Mucosa of gallbladder (tissue), 1 donor: ENCODE data around the gene GABBR2. TPM values are rescaled to one million over a fixed set of nuclear protein-coding genes. Genes with fewer than 3 reads are reported as not detected.

ENCODE experiments used
- DNase-seq: peaks from one replicate; pipeline ENCODE4 v3.0.0-alpha.2; 2020; ENCODE audit warnings: low spot score
- total RNA-seq: library from RNA; stranded (reverse); gene quantifications from one replicate; pipeline ENCODE4 v1.2.1, GENCODE V29; 2021
- donor health status: DM: no; HTN: no; CAD: no.

GABBR2 gene
- total RNA-seq, 1 donor from 2014 or later: 0.29 TPM

DNA sequence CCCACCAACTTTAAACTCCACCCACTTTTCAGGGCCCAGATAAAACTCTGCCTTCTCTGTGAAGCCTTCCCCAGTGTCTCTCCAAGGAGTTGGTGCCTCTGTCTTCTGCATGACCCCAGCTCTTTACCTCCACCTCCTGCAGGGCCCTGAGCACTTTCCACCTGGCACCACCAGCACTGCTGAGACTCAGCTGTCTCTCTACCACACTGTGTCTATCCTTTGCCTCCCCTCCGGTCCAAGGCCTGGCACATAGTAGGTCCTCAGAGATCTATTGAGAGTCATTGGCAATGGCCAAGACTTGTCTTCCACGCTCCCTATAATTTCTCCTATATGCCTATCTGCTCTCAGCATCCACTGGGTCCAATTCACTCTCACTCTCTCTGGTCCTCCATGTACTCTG lies 12.9 kb upstream of the GABBR2 start:
- DNase-seq: no peak

DNA sequence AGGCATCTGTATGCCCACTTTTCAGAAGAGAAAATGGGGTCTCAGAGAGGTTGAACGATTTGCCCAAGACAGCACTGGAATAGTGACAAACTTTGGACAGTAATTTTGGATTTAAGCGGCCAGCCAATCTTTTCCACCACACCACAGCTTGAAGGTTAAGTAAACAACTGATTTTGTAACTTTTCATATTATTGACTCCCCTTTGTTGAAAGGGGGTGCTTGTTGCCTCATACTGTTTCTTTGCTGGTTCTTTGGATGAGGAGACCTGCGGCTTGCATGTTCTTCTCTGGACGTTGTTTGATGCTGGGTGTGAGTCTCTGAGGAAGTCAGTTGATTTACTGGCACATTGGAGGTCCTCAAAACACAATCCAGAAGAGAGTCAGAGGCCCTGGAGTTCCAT lies 11.7 kb upstream of the GABBR2 start:
- DNase-seq: no peak

DNA sequence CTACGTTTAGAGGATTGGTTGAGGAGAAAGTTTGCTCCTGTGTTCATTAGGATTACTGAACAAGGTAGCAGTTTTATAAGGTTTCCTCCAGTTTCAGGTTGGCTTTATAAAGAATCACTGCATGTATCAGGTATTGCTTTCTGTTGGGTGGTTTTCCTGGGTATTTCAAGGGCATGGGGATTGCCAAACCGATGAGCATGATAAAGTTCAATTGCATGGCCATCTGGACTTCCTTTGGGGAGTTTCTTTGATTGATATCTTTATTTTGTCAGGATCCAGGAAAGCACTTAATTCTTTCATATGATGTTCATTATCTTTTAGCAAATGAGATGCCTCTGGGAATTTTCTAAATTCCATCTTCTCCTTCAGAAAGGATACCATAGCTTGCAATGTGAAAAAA lies 10.3 kb upstream of the GABBR2 start:
- no peak for DNase-seq

DNA sequence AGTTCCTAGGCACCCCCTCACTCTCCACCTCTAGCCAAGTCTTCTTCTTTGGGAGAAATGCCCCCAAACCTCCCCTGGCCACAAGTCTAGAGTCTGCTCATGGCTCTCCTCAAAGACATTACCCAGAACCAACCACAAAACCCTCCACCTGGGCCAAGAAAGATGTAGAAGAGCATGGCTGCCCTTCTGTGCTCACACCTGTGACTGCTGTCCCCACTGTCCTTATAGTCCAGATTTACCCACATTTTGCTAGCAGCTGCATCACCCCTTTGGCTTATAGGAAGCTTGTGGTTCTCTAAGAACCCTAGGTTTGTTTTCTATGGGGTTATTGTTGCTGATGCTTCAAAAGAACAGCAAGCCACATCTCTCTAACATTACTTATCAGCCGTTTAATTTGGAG lies 6.1 kb upstream of the GABBR2 start:
- DNase-seq: no peak

DNA sequence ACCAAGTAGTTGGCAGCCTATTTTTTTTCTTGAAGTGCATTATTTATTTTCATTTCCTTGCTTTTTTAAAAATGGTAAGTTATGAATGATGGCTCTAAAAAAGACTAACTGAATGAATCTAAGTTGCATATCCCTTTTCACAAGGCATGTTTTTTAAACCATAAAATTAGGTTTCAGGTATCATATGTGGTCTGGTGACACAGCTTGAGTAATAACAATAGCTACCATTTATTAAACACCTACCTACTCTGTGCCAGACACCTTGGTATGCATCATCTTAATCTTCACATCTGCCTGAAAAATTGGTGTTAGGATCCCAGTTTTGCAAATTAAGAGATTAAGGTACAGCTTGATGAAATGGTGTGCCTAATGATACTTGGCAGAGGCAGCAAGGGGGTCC lies 4.3 kb upstream of the GABBR2 start:
- DNase-seq: no peak

DNA sequence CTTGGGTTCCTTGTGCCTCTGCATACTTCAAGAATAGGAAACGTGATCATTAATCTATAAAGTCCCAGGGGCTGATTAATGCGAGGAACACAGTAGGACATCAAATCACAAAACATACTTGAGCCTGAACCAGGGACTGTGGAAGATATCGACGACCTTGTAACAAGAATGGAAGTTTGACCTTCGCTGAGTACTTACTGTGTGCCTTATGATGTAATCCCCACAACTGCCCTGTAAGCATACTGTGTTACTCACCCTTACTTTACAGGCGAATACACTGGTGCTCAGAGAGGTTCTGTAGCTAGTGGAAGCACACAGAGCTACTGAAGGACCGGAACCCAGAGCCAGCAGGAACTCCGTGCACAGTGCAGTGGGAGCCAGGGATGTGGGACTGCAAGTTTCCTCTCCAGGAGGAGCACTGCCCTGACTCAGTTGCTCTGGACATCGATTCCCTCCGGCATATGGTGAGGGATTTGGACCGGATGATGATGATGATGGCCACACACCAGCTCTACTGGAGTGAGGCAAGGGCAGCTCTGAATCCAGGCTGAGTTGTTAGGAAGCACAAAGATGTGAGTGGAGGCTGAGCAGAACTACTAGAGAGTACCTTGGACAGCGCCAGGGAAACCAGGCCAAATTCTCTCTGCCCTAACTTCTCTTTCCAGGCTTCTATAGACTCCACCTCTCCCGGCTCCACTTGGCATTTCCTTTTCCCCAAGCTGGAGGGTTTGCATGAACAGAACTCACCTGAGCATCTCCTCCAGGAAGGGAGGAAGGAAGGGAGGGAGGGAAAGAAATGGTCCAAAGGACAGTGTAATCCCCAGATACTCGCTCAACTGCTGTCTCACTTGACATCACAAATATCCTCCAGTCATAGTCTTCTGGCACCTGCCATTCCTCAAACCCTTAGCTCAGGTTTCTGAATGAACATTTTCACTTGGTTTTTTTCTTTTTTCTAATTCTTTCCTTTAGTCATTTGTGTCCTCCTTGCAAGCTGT lies 1.5 kb upstream of the GABBR2 start:
- no peak for DNase-seq

DNA sequence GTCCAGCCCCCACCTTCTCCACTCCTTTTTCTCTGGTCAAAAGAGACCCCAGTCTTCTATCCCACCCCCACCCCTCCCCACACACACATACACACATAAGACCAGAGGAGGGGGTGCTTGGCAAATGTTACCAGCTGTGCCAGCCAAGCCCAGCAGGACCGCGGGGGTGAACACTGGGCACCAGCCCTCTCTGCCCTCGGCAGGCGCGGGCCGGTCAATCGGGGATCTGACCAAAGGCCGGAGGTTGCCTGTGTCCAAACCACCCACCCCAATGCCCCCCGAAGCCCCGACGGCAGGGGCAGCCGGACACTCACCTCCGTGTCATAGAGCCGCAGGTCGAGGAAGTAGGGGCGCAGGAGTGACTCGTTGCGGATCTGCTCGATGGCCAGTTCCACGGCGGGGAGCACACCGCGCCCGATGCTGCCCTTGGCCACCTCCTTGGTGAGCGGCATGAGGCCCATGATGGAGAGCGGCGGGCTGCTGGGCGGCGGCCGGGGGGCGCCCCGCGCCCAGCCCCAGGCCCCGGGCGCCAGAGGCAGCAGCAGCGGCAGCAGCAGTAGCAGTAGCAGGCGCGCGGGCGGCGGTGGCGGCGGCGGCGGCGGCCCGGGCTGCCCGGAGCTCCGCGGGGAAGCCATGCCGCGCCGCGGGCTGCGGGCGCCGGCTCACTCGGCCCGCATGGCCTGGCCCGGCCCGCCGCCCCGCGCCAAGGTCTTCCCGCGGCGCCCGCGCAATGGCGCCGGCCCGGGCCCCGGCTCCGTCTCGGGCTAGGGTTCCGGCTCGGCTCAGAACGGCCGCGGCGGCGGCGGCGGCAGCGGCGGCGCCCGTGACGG lies 417 bp downstream of the GABBR2 start:
- no peak for DNase-seq

DNA sequence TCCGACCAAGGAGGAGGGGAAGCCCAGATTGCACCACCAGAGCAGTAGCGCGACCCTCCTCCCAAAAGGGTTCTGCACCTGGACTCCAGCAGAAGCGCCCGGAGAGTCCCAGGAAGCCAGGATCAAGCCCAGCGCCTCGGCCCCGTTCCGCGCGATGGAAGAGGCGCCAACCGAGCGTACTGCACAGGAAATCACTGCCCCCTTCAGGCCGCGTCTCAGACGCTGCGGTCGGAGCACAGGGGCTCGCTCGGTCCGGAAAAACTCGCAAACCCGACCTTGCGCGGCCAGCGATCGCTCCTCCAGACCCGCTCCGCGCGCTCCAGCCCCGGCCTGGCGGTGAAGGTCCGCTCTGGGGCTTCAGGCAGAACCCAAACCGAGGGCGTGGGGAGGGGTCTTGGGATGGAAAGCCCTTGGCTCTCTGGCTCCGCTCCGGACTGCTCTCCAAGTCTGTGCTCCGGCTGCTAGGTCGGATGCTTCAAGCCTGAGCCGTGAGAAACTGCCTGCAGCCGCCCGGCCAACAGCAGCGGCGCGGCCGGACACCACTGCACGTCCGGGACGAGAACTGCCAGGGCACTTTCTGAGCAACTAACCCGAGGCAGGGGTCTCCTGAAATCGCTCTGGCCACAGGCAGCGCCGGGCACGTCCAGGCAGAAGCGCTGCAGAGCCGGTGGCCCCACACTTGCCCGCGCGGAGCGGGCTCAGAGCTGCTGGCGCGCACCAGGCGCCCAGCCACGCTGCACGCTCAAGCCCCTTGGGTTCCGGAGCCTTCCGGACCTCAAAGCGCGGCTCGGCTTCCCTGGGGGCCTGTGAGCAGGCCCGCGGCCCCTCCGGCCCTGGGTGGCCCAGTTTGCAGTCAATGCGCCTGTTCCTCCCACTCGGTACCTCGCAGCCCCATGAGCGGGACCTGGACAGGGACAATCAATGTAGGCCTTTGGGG lies 1.3 kb downstream of the GABBR2 start:
- peak; percentile 15 for DNase-seq

DNA sequence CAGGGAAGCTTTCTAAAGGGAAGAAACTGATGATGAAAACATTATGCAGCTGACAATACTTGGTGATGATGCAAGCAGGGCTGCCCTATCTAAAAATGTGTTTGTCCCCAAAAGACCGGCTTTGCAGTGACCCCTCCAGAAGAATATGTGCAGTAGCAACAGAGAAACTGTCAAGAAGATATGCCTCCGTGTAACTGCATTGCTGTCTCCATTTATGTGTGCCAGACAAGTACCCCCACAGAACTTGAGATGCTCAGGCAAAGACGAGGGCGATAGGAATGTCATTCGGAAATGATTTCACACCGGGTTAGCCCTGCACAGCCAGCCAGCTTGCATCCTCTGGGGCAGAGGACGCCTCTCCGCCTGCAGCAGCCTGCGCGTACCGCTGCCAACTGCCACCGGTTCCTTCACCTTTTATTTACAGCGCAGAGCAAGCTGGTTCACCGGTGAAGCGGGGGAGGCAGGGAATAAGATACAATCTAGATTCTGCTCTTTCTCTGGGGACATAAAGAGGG lies 2.0 kb downstream of the GABBR2 start:
- no peak for DNase-seq

DNA sequence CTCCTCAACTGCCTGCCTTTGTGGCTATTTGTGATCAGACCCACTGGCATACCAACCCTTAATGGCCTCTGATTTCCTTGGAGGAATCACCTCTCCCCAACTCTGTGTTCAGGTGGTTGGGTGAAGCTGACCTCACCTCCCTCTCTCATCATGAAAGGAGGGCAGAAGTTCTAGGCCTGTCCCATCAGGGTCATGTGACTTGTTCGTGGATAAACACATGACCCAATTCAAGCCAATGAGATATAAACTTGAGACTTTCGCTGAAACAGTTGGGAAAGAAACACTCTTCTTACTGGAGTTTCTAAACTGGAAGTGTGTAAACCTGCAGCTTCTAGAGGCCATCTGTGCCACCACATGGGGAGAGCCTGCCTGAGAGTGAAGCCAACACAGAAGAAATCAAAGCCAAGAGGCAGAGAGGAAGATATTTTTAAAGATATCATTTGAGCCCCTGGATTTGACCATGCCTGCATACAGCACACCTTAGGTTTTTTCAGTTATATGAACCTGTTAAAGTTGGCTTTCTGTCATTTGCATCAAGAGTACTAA lies 5.8 kb downstream of the GABBR2 start:
- no peak for DNase-seq

DNA sequence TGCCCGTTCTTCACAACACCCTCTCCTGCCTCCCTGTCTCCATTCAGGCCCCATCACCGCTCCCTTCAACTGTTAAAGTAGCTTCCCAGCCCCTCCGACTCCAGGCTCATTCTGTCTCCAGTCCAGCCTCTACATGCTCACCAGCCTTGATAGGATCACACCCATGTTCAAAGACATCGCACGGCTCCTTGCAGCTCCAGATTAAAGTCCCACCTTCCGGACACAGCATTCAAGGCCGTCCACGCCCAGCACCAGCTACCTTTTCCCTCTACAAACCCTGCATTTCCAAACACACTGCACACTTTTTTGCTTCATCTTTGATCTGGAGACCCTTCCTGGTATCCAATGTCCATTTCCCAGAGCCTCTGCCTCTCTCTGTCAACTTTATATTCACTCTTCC lies 6.4 kb downstream of the GABBR2 start:
- no peak for DNase-seq

DNA sequence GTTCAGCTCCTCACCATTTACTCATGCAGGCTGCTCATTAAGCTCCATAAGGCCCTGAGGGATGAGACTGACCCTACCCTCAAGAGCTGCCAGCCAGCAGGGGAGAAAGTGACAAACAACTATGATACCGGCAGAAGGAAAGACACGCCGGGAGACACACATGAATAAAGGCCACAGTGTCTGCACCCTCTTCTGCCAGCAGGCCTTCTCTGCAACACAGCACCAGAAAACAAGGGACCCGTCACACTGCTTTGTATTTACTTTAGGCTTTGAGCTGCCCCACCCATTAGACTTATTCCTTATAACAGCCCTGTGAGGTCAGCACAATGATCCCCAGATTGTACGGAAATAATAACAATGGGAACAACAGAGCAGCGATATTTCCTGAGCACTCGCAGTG lies 7.2 kb downstream of the GABBR2 start:
- DNase-seq: no peak

DNA sequence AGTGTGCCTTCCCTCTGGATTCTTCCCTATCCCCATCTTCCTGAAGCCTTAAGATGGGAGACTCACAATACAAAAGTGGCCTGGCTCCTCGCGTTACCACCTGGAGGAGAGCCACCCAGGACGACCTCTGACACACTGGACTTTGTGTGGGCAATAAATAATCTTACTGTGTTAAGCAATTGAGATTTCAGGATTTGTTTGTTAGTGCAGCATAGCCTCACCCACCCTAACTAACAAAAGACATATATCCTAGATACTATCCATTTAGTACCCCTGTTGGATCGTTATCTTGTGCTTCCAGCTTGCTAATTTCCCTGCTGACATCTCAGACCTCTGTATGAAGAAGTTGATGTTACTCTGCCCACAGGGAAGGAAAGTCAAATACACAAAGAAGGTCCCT lies 7.9 kb downstream of the GABBR2 start:
- no peak for DNase-seq

DNA sequence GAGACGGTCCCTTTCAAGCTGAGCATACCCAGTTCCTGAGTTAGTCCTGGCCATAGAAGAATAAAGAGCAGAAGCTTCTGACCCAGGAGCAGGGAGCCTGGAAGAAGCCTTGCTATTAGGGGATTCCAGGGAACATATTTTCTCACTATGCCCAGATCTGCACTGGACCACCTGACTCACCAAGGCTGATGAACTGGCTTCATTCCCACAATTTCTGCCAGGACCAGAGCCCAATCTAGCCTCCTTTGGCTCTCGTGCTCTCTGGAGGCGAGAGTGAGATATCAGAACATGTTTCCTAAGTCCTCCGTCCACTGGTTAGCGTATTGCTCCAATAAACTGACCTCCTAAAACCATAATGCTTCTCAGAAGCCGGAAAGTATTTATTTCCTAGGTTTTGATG lies 9.9 kb downstream of the GABBR2 start:
- no peak for DNase-seq

DNA sequence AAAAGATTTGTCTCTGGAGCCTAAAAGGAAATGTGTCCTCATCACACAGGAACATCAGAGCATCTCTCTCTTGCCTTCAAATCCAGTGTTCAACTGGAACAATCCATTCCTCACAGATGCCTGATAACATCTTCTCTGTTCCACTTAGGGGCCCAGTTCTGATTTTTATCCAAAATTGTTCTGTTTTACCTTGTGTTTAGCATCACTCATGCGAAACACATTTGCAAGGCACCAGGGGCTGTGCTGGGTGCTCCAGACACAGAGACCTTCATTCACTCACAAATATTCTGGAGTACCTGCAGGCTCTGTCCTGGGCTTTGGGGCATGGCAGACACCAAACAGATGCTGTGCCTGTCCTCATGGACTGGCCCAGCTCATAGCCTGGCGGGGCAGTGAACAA lies 13.8 kb downstream of the GABBR2 start:
- no peak for DNase-seq

DNA sequence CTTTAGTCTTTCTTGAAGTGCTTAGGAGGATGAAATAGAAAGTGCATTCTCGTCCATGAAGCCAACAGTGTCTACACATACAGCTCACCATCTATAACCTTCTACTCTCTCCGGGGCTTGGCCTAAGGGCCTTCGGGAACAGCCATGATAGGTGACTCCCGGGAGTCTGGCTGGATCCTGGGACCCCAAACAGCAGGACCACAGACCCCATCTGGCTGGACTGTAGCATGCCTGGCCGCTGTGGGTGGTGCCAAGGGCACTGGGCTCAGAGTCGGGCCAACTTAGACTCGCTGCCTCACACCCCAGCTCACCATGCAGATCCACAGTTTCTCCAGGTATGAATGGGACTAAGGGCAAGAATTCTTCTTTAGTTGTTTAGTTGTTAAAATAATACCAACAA lies 16.3 kb downstream of the GABBR2 start:
- DNase-seq: no peak

DNA sequence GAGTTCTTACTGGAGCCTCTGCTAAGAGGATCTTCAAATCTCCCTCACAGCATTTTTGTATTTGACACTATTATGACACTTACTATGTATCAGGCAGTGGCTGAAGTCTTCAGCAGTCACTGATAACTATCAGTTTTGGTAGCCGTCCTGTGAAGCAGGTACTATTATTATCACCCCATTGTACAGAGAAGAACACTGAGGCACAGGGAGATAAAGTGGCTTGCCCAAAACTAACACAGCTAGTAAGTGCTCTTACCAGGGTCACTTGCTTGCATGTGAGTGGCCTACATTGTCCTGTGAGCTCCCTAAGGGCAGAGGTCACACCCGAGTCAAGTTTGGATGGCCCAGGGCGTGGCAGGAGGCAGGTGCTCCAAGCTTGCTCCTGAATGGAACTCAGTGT lies 16.8 kb downstream of the GABBR2 start:
- no peak for DNase-seq

DNA sequence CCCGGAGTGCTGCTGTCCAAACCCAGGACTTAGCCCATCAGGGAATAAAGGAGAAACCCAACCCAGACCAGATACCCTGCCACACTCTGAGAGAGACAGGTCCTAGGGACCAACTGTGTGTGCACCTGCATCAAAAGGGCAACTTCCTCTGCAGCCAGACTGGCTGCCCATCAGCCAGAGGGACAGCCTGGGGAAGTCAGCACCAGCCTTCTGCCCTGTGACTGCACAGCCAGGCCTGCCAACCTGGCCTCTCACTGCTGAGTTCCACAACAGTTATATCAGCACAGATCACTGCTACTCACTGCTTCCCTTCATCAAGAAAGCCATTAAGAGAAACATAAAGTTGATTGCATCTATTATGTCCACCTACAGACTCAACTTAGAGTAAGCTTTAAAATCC lies 18.0 kb downstream of the GABBR2 start:
- no peak for DNase-seq

DNA sequence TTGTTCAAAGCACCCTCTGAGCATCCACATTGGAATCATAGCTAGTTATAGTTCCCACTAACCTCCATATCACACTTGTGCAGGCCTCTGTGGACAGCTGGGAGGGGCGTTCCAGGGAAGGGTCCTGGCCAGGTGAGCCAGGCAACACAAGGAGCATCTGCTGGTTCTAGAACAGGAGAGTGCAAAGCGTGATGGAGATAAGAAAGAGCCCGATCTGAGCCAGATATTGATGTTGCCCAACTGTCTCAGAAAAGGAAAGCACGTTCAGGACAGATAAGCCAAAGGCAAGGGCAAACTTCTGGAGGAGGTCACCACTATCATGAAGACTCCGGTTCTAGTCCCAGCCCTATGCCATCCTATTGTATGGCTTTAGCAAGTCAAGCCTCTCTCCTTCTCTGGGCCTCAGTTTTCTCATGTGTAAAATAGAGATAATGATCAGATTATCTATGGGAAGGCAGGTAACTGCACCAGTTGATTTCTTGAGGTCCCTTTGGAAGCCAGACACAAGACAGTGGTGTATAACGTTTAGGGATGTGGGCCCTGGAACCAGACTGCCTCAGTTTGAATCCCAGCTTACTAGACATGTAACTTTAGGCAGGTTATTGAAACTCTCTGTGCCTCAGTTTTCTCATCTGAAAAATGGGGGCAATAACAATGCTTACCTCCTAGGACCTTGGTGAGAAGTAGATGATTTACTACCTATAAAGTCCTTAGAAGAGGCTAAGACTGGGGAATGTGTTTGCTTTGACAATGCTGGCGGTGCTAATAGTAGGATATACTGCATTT lies 19.8 kb downstream of the GABBR2 start:
- no peak for DNase-seq

DNA sequence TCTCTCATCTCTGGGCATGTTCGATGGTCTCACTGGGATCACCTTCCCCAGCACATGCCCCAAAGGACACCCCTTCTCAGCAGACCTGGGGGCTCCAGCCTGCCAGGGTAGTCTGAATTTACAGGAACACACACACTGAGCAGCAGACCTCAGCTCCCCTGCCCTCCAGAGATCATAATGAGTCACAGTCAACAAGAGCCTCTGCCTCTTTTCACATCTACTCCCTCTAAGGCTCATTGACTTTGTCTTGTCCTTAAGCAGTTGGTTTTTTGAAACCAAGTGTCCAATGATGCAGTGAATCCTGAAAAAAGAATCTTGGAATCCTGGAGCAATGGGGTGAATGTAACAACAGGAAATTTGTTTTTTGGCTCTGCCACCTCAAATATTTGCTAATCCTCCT lies 20.8 kb downstream of the GABBR2 start:
- DNase-seq: no peak
